GM19099 (cell line): ENCODE data around the gene SETMAR.

Experiments
- POLR2A ChIP-seq: IDR thresholded peaks from 3 replicates; pipeline ENCODE4 v1.6.1; 2011; ENCODE audit warnings: low read depth; ENCODE audit not compliant: insufficient read length; ENCODE audit errors: extremely low read depth

SETMAR gene

DNA sequence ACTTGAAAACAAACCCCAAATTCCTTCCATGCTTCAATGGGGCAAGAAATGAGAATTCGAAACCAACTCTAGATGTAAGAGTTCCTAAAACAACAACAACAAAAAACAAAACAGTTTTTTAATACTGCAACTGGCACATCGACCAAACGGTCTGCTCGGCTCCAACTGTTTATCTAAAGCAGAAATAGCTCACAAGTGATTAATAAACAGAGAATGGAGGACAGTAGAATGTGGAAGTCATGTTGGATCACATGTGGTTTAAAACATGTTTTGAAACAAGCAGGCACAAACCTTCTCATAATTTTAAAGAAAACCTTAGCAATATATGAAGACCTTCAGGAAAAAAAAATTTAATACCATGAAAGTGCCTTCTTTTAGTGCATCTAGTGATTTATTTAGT is 55.1 kb downstream of the SETMAR start:
- no peak for TF ChIP-seq POLR2A

DNA sequence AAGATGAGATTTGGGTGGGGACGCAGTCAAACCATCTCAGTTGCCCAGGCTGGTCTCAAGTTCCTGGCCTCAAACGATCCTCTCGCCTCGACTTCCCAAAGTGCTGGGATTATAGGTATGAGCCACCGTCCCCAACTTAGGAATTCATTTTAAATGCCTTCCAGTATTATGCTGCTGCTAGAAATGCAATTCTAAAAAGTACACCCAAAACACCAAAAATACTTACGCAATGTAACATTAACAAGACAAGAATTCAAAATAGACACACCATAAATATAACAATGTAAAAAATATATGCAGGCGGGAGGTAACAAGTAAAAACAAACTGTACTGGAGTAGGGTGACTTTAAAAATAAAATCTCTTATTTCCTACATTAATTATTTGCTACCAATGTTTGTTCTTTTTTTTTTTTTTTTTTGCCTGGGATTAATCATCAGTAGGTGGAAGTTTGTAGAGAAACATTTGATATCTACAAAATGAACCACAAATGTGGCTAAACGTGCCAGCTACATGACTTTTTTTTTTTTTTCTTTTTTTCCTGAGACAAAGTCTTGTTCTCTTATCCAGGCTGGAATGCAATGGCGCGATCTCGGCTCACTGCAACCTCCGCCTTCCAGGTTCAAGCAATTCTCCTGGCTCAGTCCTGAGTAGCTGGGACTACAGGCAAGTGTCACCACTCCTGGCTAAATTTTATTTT is 56.8 kb downstream of the SETMAR start:
- no peak for TF ChIP-seq POLR2A

DNA sequence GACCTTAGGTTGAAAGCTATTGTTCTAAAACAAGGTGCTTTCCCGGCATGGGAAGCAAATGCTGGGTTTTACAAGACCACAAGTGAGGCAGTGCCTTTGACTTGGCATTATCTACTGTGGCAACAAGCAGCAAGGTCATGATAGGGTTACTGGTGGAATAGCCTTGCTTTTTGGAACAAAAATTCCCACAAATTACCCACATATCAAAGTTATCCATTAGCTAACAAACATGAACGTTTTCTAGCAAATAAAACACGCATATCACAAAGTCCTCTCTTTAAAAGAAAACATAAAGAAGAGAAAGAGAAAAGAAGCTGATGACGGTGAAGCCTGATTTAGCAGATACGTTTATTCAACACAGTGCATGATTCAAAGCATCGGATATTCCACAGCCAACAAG is 57.6 kb downstream of the SETMAR start:
- TF ChIP-seq POLR2A, result no peak

DNA sequence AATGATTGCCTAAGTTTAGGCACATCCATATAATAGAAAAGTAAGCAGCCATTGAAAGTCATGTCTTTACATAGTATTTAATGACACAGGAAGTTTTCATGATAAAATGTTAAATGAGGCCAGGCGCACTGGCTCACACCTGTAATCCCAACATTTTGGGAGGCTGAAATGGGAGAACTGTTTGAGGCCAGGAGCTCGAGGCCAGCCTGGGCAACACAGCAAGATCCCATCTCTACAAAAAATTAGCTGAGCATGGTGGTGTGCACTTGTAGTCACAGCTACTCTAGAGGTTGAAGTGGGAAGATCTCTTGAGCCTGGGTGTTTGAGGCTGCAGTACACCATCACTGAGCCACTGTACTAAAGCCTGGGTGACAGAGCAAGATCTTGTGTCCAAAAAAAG is 59.4 kb downstream of the SETMAR start:
- TF ChIP-seq POLR2A, result no peak
